HepG2 (cell line): Measurements from ENCODE around the gene SFRP2. TPM values are rescaled to one million over a fixed set of nuclear protein-coding genes. Genes with fewer than 3 reads are reported as not detected.

Experiments used
- ATAC-seq: fragments of 200-7000 bp; cut with Tn5 transposase; 3 replicates; pipeline ENCODE4 v1.9.1; 2020; ENCODE audit warnings: mild to moderate bottlenecking, moderate library complexity
- BruUV-seq: library from RNA; stranded (reverse); fragments of 400-500 nt; replicated peaks from 2 replicates; lab custom pipeline; 2021; lab: Mats Ljungman, UMichigan
- CTCF ChIA-PET: fragments of 300-600 bp; formaldehyde crosslinking; extraction: SDS; loops from one replicate; lab custom pipeline; 2021; ENCODE audit warnings: low total read pairs, inconsistent platforms, low intra/inter-chr PET ratio; lab: Yijun Ruan, JAX
- POLR2A ChIA-PET: fragments of 350-600 bp; sonication (Branson Sonifier 250); formaldehyde crosslinking; loops from one replicate; lab custom pipeline; 2020; ENCODE audit warnings: antibody characterized with exemption, inconsistent platforms; lab: Yijun Ruan, JAX
- DNase-seq: peaks from one replicate; pipeline ENCODE4 v3.0.0-alpha.2; 2015; ENCODE audit warnings: low spot score
- FAIRE-seq: peaks from 3 replicates; lab custom pipeline; 2011; peaks lifted over from hg19 to GRCh38; lab: Jason Lieb, UNC
- H2AFZ ChIP-seq: one replicate; pipeline ENCODE4 v1.6.1; 2011; ENCODE audit warnings: low read length, inconsistent platforms
- H3K27ac ChIP-seq: fragments of 300-600 bp; 3 replicates; pipeline ENCODE4 v1.8.0; 2011; ENCODE audit warnings: mixed run types, mild to moderate bottlenecking, mixed read lengths, low read length, inconsistent platforms; ENCODE audit not compliant: insufficient read depth; ENCODE audit errors: extremely low read length
- H3K27me3 ChIP-seq, 2 experiments: fragments of 200-600 bp in 1 of 2; 2 replicates in 1 of 2; 3 replicates in 1 of 2; pipeline versions ENCODE4 v1.6.0 to v1.8.0; 2011; ENCODE audit warnings: low read length in 2 of 2, mild to moderate bottlenecking in 2 of 2, moderate library complexity in 2 of 2, inconsistent platforms in 1 of 2; ENCODE audit not compliant: insufficient read depth in 2 of 2, control insufficient read depth in 1 of 2
- H3K36me3 ChIP-seq, 2 experiments: fragments of 200-600 bp in 1 of 2; replicated peaks in 1 of 2; 2 replicates in 1 of 2; 3 replicates in 1 of 2; pipeline versions ENCODE4 v1.5.1 to v1.8.0; 2011; ENCODE audit warnings: low read length in 2 of 2, inconsistent platforms in 1 of 2; ENCODE audit not compliant: insufficient read depth in 2 of 2, control insufficient read depth in 1 of 2
- H3K4me1 ChIP-seq: 2 replicates; pipeline ENCODE4 v1.5.1; 2012; ENCODE audit warnings: low read length, inconsistent platforms; ENCODE audit not compliant: insufficient read depth
- H3K4me2 ChIP-seq: 2 replicates; pipeline ENCODE4 v1.6.0; 2011; ENCODE audit warnings: low read depth, low read length, inconsistent platforms
- H3K4me3 ChIP-seq, 3 experiments: fragments of 200-600 bp in 1 of 3; sonication (generic), shearing (Covaris generic) in 1 of 3; replicated peaks in 1 of 3; 2 replicates each; pipeline ENCODE4 v1.5.1; 2011 to 2016; ENCODE audit warnings: low read length in 3 of 3, inconsistent platforms in 2 of 3, low read depth in 2 of 3, mild to moderate bottlenecking in 2 of 3, control low read depth in 1 of 3, mixed read lengths in 1 of 3; ENCODE audit not compliant: insufficient read depth in 1 of 3
- H3K79me2 ChIP-seq: one replicate; pipeline ENCODE4 v1.6.1; 2011; ENCODE audit warnings: low read length, inconsistent platforms; ENCODE audit not compliant: insufficient read depth
- H3K9ac ChIP-seq: 2 replicates; pipeline ENCODE4 v1.6.0; 2011; ENCODE audit warnings: mild to moderate bottlenecking, low read depth, low read length, inconsistent platforms; ENCODE audit not compliant: insufficient read depth
- H3K9me3 ChIP-seq: 2 replicates; pipeline ENCODE4 v1.5.1; 2012; ENCODE audit warnings: mild to moderate bottlenecking, low read length
- H4K20me1 ChIP-seq: 2 replicates; pipeline ENCODE4 v1.6.0; 2011; ENCODE audit warnings: inconsistent platforms, mild to moderate bottlenecking, low read length, moderate library complexity; ENCODE audit not compliant: insufficient read depth
- ASH2L ChIP-seq: fragments of 300-600, 200-600 bp; sonication (generic); IDR thresholded peaks from 2 replicates; pipeline ENCODE4 v1.7.0; 2017; ENCODE audit warnings: low read depth, mild to moderate bottlenecking, moderate library complexity, mixed read lengths, low read length; ENCODE audit not compliant: insufficient read length
- CHCHD3 ChIP-seq: sonication (generic); formaldehyde crosslinking; IDR thresholded peaks from 2 replicates; pipeline ENCODE4 v1.8.0; 2022; ENCODE audit warnings: mild to moderate bottlenecking, missing genetic modification reagents, moderate library complexity
- EZH2 ChIP-seq: conservative IDR thresholded peaks from 2 replicates; pipeline ENCODE4 v1.6.1; 2012; ENCODE audit warnings: mild to moderate bottlenecking, low read depth, low read length, moderate library complexity
- FOXC1 ChIP-seq: sonication (generic); formaldehyde crosslinking; IDR thresholded peaks from 2 replicates; pipeline ENCODE4 v1.8.0; 2022; ENCODE audit warnings: mild to moderate bottlenecking, missing genetic modification reagents, borderline replicate concordance
- GATAD2A ChIP-seq: IDR thresholded peaks from 2 replicates; pipeline ENCODE4 v1.6.1; 2016
- HINFP ChIP-seq: sonication (generic); formaldehyde crosslinking; IDR thresholded peaks from 2 replicates; pipeline ENCODE4 v1.4.0; 2020; ENCODE audit warnings: low read depth, mild to moderate bottlenecking, missing genetic modification reagents
- SRSF9 ChIP-seq: fragments of 200-400 bp; formaldehyde crosslinking; IDR thresholded peaks from 2 replicates; pipeline ENCODE4 v1.6.1; 2018; ENCODE audit warnings: borderline replicate concordance, mild to moderate bottlenecking, low read depth, low read length; ENCODE audit not compliant: insufficient read depth, poor library complexity, severe bottlenecking
- ZNF143 ChIP-seq: sonication (generic); formaldehyde crosslinking; IDR thresholded peaks from 2 replicates; pipeline ENCODE4 v1.4.0; 2020; ENCODE audit warnings: missing genetic modification reagents
- ZNF3 ChIP-seq: IDR thresholded peaks from 2 replicates; pipeline ENCODE4 v1.7.0; 2017; ENCODE audit warnings: inconsistent platforms
- ZNF326 ChIP-seq: sonication (generic); formaldehyde crosslinking; IDR thresholded peaks from 2 replicates; pipeline ENCODE4 v1.4.0; 2020; ENCODE audit warnings: missing genetic modification reagents, borderline replicate concordance
- ZNF496 ChIP-seq: sonication (generic); formaldehyde crosslinking; IDR thresholded peaks from 2 replicates; pipeline ENCODE4 v1.8.1; 2023; ENCODE audit warnings: mild to moderate bottlenecking, moderate library complexity, missing genetic modification reagents; ENCODE audit not compliant: insufficient replicate concordance
- ZNF501 ChIP-seq: sonication (generic); formaldehyde crosslinking; IDR thresholded peaks from 2 replicates; pipeline ENCODE4 v1.5.1; 2020; ENCODE audit warnings: mild to moderate bottlenecking, moderate library complexity, missing genetic modification reagents
- ZNF503 ChIP-seq: sonication (generic); formaldehyde crosslinking; IDR thresholded peaks from 2 replicates; pipeline ENCODE4 v1.4.0; 2020; ENCODE audit warnings: missing genetic modification reagents
- ZNF512 ChIP-seq: sonication (generic); formaldehyde crosslinking; IDR thresholded peaks from 2 replicates; pipeline ENCODE4 v1.4.0; 2020; ENCODE audit warnings: mild to moderate bottlenecking, missing genetic modification reagents
- ZNF598 ChIP-seq: sonication (generic); formaldehyde crosslinking; IDR thresholded peaks from 2 replicates; pipeline ENCODE4 v1.5.1; 2020; ENCODE audit warnings: mild to moderate bottlenecking, missing genetic modification reagents, borderline replicate concordance
- ZNF772 ChIP-seq: sonication (generic); formaldehyde crosslinking; IDR thresholded peaks from 2 replicates; pipeline ENCODE4 v1.5.0; 2020; ENCODE audit warnings: mild to moderate bottlenecking, missing genetic modification reagents
- ZNF83 ChIP-seq: sonication (generic); formaldehyde crosslinking; IDR thresholded peaks from 2 replicates; pipeline ENCODE4 v1.4.0; 2020; ENCODE audit warnings: missing genetic modification reagents, mild to moderate bottlenecking, borderline replicate concordance
- ZSCAN21 ChIP-seq: sonication (generic); formaldehyde crosslinking; IDR thresholded peaks from 2 replicates; pipeline ENCODE4 v1.8.0; 2022; ENCODE audit warnings: mild to moderate bottlenecking, missing genetic modification reagents, moderate library complexity, borderline replicate concordance
- WGBS: methylation state at CpG from one replicate; pipeline ENCODE4 v1.1.6; 2017; ENCODE audit warnings: low lambda C conversion rate; 5-methylcytosine and 5-hydroxymethylcytosine counted together
- in situ Hi-C: cut with HindIII; loops from 2 replicates; pipeline ENCODE4 v1.10.0; 2017; ENCODE audit warnings: low pct_unique_long_range_greater_than_20kb; ENCODE audit not compliant: extremely low pct_ligation_motif_present
- intact Hi-C: fragments of 100-400 bp; cut with micrococcal nuclease; formaldehyde crosslinking; loops from one replicate; pipeline ENCODE4 v1.10.0; 2022; ENCODE audit not compliant: unreplicated experiment
- polyA plus RNA-seq, 8 experiments: library from polyadenylated mRNA; depleted of rRNA in 3 of 8; stranded (reverse) in 7 of 8; unstranded in 1 of 8; fragments of >200 nt; fragmentation: Illumina TruSeq in 4 of 8; extraction: Trizol in 4 of 8; gene quantifications; 2 replicates each; pipeline versions ENCODE4 v1.2.1 to v1.2.3, GENCODE V29; 2011 to 2016; ENCODE audit warnings: low read depth in 4 of 8, missing spikeins in 1 of 8, mixed read lengths in 1 of 8; ENCODE audit not compliant: insufficient read depth in 1 of 8
- total RNA-seq, 5 experiments: library from RNA; depleted of rRNA; stranded (reverse); fragments of >200 nt; fragmentation: Illumina TruSeq; extraction: Trizol; gene quantifications; 2 replicates each; pipeline ENCODE4 v1.2.3, GENCODE V29; 2016; ENCODE audit warnings: low read depth in 1 of 5

Gene SFRP2
- total and polyA plus RNA-seq, 2 of the 13 experiments (the other 11 are each of a cell fraction or from before 2014, with no cell fraction given) = not detected

- no peak for ATAC-seq
These were observed 31.5 kb downstream of the SFRP2 start for GRCh38 chr4:153757407-153757806.

More at GRCh38 chr4:153757407-153757806, 31.5 kb downstream of the SFRP2 start:
- no peak for DNase-seq
- Histone ChIP-seq H3K4me2 (no peak overlapping the region), H3K79me2 (no peaks in the 10 kb centered on the region), H3K9ac (no peak overlapping the region), H3K4me3 (no peak overlapping the region), H3K27me3 (peaks cover 0 to 16% of the 10 kb centered on the region in 2 experiments; a peak in 1 of 5 replicates), H3K9me3 (no peaks in the 10 kb centered on the region), H3K36me3 (no peaks in the 10 kb centered on the region), H4K20me1 (no peaks in the 10 kb centered on the region), H2AFZ (no peak overlapping the region), H3K27ac (no peak overlapping the region), H3K4me1 (no peaks in the 10 kb centered on the region)
- WGBS = 0% methylated on average over 1 of the region's 1 CpG
- POLR2A ChIA-PET = no interaction called here
- intact Hi-C loops = no loop called here
- no peak for FAIRE-seq
- TF ChIP-seq ZSCAN21 (CRISPR knock-in tag) (no peak), ZNF143 (no peak), FOXC1 (CRISPR knock-in tag) (no peak), ZNF772 (CRISPR knock-in tag) (no peak), ZNF598 (CRISPR knock-in tag) (no peak), SRSF9 (no peak), ZNF501 (CRISPR knock-in tag) (no peak), HINFP (CRISPR knock-in tag) (no peak), ZNF83 (no peak), EZH2 (no peak), ASH2L (no peak), ZNF512 (no peak), ZNF496 (CRISPR knock-in tag) (no peak), ZNF503 (no peak), GATAD2A (CRISPR knock-in tag) (no peak), CHCHD3 (CRISPR knock-in tag) (no peak), ZNF3 (CRISPR knock-in tag) (no peak), ZNF326 (no peak)
- in situ Hi-C loops = no loop called here
- CTCF ChIA-PET = no interaction called here
- BruUV-seq = no TSS peak
